Body of pancreas (tissue), 4 donors: ENCODE measurements around the gene SLMAP. TPM values are rescaled to one million over a fixed set of nuclear protein-coding genes. Genes with fewer than 3 reads are reported as not detected.

Experiments
- ATAC-seq: fragments of 150-250 bp; one replicate; pipeline ENCODE4 v1.9.1; 2016
- DNase-seq, 4 donors: peaks; one replicate each; pipeline ENCODE4 v3.0.0-alpha.2; 2019
- H3K27ac ChIP-seq, 4 donors: fragments of 200-600 bp; sonication (generic); 1 replicate in 3 of 4; 2 replicates in 1 of 4; pipeline versions ENCODE4 v1.5.1 to v1.6.1; 2016 to 2019; ENCODE audit warnings: mild to moderate bottlenecking in 1 of 4, mixed read lengths in 1 of 4, moderate library complexity in 1 of 4
- H3K27me3 ChIP-seq, 2 donors: fragments of 200-600 bp; sonication (generic); one replicate each; pipeline ENCODE4 v1.6.0; 2016; ENCODE audit warnings: mild to moderate bottlenecking in 1 of 2
- H3K36me3 ChIP-seq, 2 donors: fragments of 200-600 bp; sonication (generic); replicated peaks in 1 of 2; 2 replicates each; pipeline ENCODE4 v1.5.1; 2016; ENCODE audit warnings: low read depth in 2 of 2; ENCODE audit not compliant: insufficient read depth in 1 of 2
- H3K4me1 ChIP-seq: fragments of 200-600 bp; sonication (generic); one replicate; pipeline ENCODE4 v1.6.0; 2016
- H3K4me3 ChIP-seq, 2 donors: fragments of 200-600 bp; sonication (generic); 1 replicate in 1 of 2; 2 replicates in 1 of 2; pipeline ENCODE4 v1.5.1; 2016 to 2019
- H3K9me3 ChIP-seq, 3 donors: fragments of 200-600 bp; sonication (generic); 1 replicate in 2 of 3; 2 replicates in 1 of 3; pipeline ENCODE4 v1.5.1; 2016
- POLR2A ChIP-seq, 3 donors: fragments of 450-650 bp; IDR thresholded peaks; one replicate each; pipeline ENCODE4 v1.6.1; 2016; ENCODE audit warnings: antibody characterized with exemption in 3 of 3, mild to moderate bottlenecking in 2 of 3
- WGBS, 2 donors: methylation state at CpG; one replicate each; pipeline ENCODE4 v1.1.5; 2017; 5-methylcytosine and 5-hydroxymethylcytosine counted together
- intact Hi-C: fragments of 100-400 bp; cut with DNase I; formaldehyde crosslinking; loops from one replicate; pipeline ENCODE4 v1.15.1; 2023
- total RNA-seq, 2 donors: library from RNA; depleted of rRNA; stranded (reverse); fragments of >200 nt; gene quantifications; one replicate each; pipeline ENCODE4 v1.1.0, GENCODE V29; 2016
- TF ChIP-seq, protein P1 (sequence below), 7 experiments: fragments of 450-650 bp in 4 of 7; fragments of 200-600 bp in 3 of 7; sonication (generic) in 3 of 7; IDR thresholded peaks; one replicate each; pipeline ENCODE4 v1.5.1; 2016 to 2019; ENCODE audit warnings: antibody characterized with exemption in 7 of 7

Gene SLMAP
- total RNA-seq, 2 donors from 2014 or later, result 36.6 TPM

DNA sequence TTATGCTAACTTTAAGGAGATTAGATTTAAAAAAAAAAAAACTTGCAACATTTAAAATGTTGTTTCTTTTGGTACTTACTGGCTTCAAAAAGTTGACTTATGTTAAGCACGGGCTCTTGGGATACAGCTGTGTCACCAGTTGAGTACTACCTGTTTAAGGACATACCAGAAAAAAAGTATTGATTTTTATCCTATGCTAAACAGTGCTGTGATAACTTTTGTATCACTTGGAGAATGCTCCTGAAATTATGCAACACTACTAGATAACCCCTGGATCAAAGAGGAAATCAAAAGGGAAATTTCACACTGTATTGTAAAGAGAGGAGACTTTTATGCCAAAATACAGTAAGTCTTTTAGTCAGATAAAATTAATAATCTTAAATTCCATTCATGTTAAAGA, 77.7 kb downstream of the SLMAP start:
- DNase-seq, result no peak
- H3K4me1 ChIP-seq, result no peaks in the 10 kb centered on the region
- H3K4me3 ChIP-seq, result no peak overlapping the region
- H3K27ac ChIP-seq, result no peak overlapping the region
- intact Hi-C loops, result no loop called here
- no peaks in the 10 kb centered on the region for H3K36me3 ChIP-seq
- 93 to 97% methylated on average over 1 of the region's 1 CpG for WGBS, 2 donors
- H3K27me3 ChIP-seq, result no peaks in the 10 kb centered on the region
- H3K9me3 ChIP-seq, result no peaks in the 10 kb centered on the region
- TF ChIP-seq, protein P1, sequence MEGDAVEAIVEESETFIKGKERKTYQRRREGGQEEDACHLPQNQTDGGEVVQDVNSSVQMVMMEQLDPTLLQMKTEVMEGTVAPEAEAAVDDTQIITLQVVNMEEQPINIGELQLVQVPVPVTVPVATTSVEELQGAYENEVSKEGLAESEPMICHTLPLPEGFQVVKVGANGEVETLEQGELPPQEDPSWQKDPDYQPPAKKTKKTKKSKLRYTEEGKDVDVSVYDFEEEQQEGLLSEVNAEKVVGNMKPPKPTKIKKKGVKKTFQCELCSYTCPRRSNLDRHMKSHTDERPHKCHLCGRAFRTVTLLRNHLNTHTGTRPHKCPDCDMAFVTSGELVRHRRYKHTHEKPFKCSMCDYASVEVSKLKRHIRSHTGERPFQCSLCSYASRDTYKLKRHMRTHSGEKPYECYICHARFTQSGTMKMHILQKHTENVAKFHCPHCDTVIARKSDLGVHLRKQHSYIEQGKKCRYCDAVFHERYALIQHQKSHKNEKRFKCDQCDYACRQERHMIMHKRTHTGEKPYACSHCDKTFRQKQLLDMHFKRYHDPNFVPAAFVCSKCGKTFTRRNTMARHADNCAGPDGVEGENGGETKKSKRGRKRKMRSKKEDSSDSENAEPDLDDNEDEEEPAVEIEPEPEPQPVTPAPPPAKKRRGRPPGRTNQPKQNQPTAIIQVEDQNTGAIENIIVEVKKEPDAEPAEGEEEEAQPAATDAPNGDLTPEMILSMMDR (IDR thresholded peaks at IDR 0.05), result no peak
- TF ChIP-seq POLR2A (IDR thresholded peaks at IDR 0.05), result no peak
- ATAC-seq, result no peak

- Histone ChIP-seq H3K4me1 (peaks cover 10% of the 10 kb centered on the region), H3K36me3 (no peaks in the 10 kb centered on the region), H3K4me3 (no peak overlapping the region), H3K27me3 (no peaks in the 10 kb centered on the region), H3K9me3 (no peaks in the 10 kb centered on the region), H3K27ac (no peak overlapping the region)
- intact Hi-C loops, result no loop called here
- TF ChIP-seq, protein P1 (IDR thresholded peaks at IDR 0.05), result no peak
- TF ChIP-seq POLR2A (IDR thresholded peaks at IDR 0.05), result no peak
- WGBS, 2 donors, result 81 to 86% methylated on average over 3 of the region's 3 CpGs
- DNase-seq (no peak), ATAC-seq (no peak)
Observed at GRCh38 chr3:57837686-57838085, 81.6 kb downstream of the SLMAP start.

- Histone ChIP-seq H3K9me3 (no peaks in the 10 kb centered on the region), H3K27me3 (no peaks in the 10 kb centered on the region), H3K4me3 (no peak overlapping the region), H3K27ac (no peak overlapping the region), H3K36me3 (no peaks in the 10 kb centered on the region), H3K4me1 (peaks cover 13% of the 10 kb centered on the region)
- 92 to 95% methylated on average over 3 of the region's 3 CpGs for WGBS, 2 donors
- DNase-seq (no peak), ATAC-seq (no peak)
- no peak for TF ChIP-seq POLR2A (IDR thresholded peaks at IDR 0.05)
- TF ChIP-seq, protein P1 (IDR thresholded peaks at IDR 0.05), result no peak
- intact Hi-C loops, result no loop called here
Observed at GRCh38 chr3:57838627-57839026, 82.5 kb downstream of the SLMAP start.

- WGBS, 2 donors, result 93 to 94% methylated on average over 1 of the region's 1 CpG
- Histone ChIP-seq H3K27ac (no peak overlapping the region), H3K4me1 (peaks cover 13% of the 10 kb centered on the region), H3K9me3 (no peaks in the 10 kb centered on the region), H3K36me3 (no peaks in the 10 kb centered on the region), H3K27me3 (no peaks in the 10 kb centered on the region), H3K4me3 (no peak overlapping the region)
- ATAC-seq (no peak), DNase-seq (no peak)
- intact Hi-C loops, result no loop called here
- TF ChIP-seq, protein P1 (IDR thresholded peaks at IDR 0.05), result no peak
- TF ChIP-seq POLR2A (IDR thresholded peaks at IDR 0.05), result no peak
Observed at GRCh38 chr3:57840473-57840872, 84.4 kb downstream of the SLMAP start.

GRCh38 chr3:57841818-57842217, 85.7 kb downstream of the SLMAP start:
- H3K4me1 ChIP-seq, result peaks cover 13% of the 10 kb centered on the region
- H3K27me3 ChIP-seq, result no peaks in the 10 kb centered on the region
- no peak overlapping the region for H3K4me3 ChIP-seq
- intact Hi-C loops, result no loop called here
- 29 to 34% methylated on average over 2 of the region's 2 CpGs for WGBS, 2 donors
- H3K27ac ChIP-seq, result peak overlapping the region in 1 of 4 donors; percentile 19
- no peaks in the 10 kb centered on the region for H3K36me3 ChIP-seq
- no peak for ATAC-seq
- no peak for TF ChIP-seq POLR2A (IDR thresholded peaks at IDR 0.05)
- TF ChIP-seq, protein P1 (IDR thresholded peaks at IDR 0.05), result no peak
- no peaks in the 10 kb centered on the region for H3K9me3 ChIP-seq
- DNase-seq, result no peak
